CD14-positive monocyte (primary cell): Measurements from ENCODE around the gene TNFRSF11A. TPM values are rescaled to one million over a fixed set of nuclear protein-coding genes. Genes with fewer than 3 reads are reported as not detected.

Experiments used
- DNase-seq, 3 donors: peaks; one replicate each; pipeline ENCODE4 v3.0.0-alpha.2; 2011 to 2022
- H2AFZ ChIP-seq: 2 replicates; pipeline ENCODE4 v1.6.0; 2012; ENCODE audit warnings: mild to moderate bottlenecking, low read depth, low read length, inconsistent platforms; ENCODE audit not compliant: insufficient read depth, poor library complexity, severe bottlenecking
- H3K27ac ChIP-seq, 2 donors: 1 replicate in 1 of 2; 2 replicates in 1 of 2; pipeline ENCODE4 v1.5.1; 2012 to 2013; ENCODE audit warnings: low read length in 2 of 2, control low read depth in 1 of 2, inconsistent platforms in 1 of 2, low read depth in 1 of 2, mild to moderate bottlenecking in 1 of 2
- H3K27me3 ChIP-seq, 2 donors: one replicate each; pipeline versions ENCODE4 v1.6.0 to v1.6.1; 2011 to 2013; ENCODE audit warnings: low read length in 2 of 2; ENCODE audit not compliant: control insufficient read depth in 2 of 2, insufficient read depth in 2 of 2
- H3K36me3 ChIP-seq, 2 donors: replicated peaks in 1 of 2; 1 replicate in 1 of 2; 2 replicates in 1 of 2; pipeline versions ENCODE4 v1.5.1 to v1.6.1; 2012 to 2013; ENCODE audit warnings: low read length in 2 of 2, control low read depth in 1 of 2, inconsistent platforms in 1 of 2, mild to moderate bottlenecking in 1 of 2; ENCODE audit not compliant: insufficient read depth in 2 of 2, control insufficient read depth in 1 of 2
- H3K4me1 ChIP-seq, 2 donors: 1 replicate in 1 of 2; 2 replicates in 1 of 2; pipeline versions ENCODE4 v1.5.1 to v1.6.1; 2012 to 2013; ENCODE audit warnings: low read length in 2 of 2, control low read depth in 1 of 2, inconsistent platforms in 1 of 2, mild to moderate bottlenecking in 1 of 2, moderate library complexity in 1 of 2; ENCODE audit not compliant: insufficient read depth in 2 of 2, control insufficient read depth in 1 of 2
- H3K4me2 ChIP-seq: replicated peaks from 2 replicates; pipeline ENCODE3; 2012; ENCODE audit warnings: low read length, moderate library complexity, mild to moderate bottlenecking; ENCODE audit not compliant: poor library complexity, severe bottlenecking; ENCODE audit errors: extremely low read depth
- H3K4me3 ChIP-seq, 3 experiments: fragments of 200-600 bp in 1 of 3; sonication (generic) in 1 of 3; replicated peaks in 1 of 3; 1 replicate in 2 of 3; 2 replicates in 1 of 3; pipeline ENCODE4 v1.5.1; 2011 to 2013; ENCODE audit warnings: low read length in 3 of 3, mild to moderate bottlenecking in 3 of 3, control low read depth in 2 of 3, low read depth in 2 of 3, inconsistent platforms in 1 of 3, moderate library complexity in 1 of 3
- H3K79me2 ChIP-seq: 2 replicates; pipeline ENCODE4 v1.6.0; 2012; ENCODE audit warnings: mild to moderate bottlenecking, control low read depth, inconsistent platforms, low read length, moderate library complexity; ENCODE audit not compliant: insufficient read depth
- H3K9ac ChIP-seq: 2 replicates; pipeline ENCODE4 v1.6.0; 2017; ENCODE audit warnings: low read length, mild to moderate bottlenecking; ENCODE audit not compliant: insufficient read depth, poor library complexity, severe bottlenecking
- H3K9me3 ChIP-seq, 2 donors: replicated peaks in 1 of 2; 1 replicate in 1 of 2; 2 replicates in 1 of 2; pipeline versions ENCODE4 v1.5.1 to v1.6.1; 2012 to 2013; ENCODE audit warnings: low read length in 2 of 2, control low read depth in 1 of 2; ENCODE audit not compliant: control insufficient read depth in 1 of 2, insufficient read depth in 1 of 2
- H4K20me1 ChIP-seq: 2 replicates; pipeline ENCODE4 v1.6.0; 2012; ENCODE audit warnings: mild to moderate bottlenecking, low read length, control low read depth, moderate library complexity; ENCODE audit not compliant: insufficient read depth
- H3K27ac Mint-ChIP-seq, 7 donors: one replicate each; pipeline ENCODE4 v1.8.0; 2020; ENCODE audit warnings: mild to moderate bottlenecking in 7 of 7, mixed read lengths in 7 of 7, moderate library complexity in 6 of 7, inconsistent platforms in 2 of 7
- H3K27me3 Mint-ChIP-seq, 3 donors: one replicate each; pipeline ENCODE4 v1.8.0; 2021 to 2022; ENCODE audit warnings: low read depth in 3 of 3, mild to moderate bottlenecking in 3 of 3, mixed read lengths in 3 of 3, moderate library complexity in 3 of 3, inconsistent platforms in 1 of 3
- H3K36me3 Mint-ChIP-seq, 2 donors: one replicate each; pipeline ENCODE4 v1.8.0; 2020; ENCODE audit warnings: mixed read lengths in 2 of 2, inconsistent platforms in 1 of 2, mild to moderate bottlenecking in 1 of 2
- H3K4me1 Mint-ChIP-seq: one replicate; pipeline ENCODE4 v1.8.0; 2020; ENCODE audit warnings: mild to moderate bottlenecking, mixed read lengths
- H3K4me3 Mint-ChIP-seq, 2 donors: one replicate each; pipeline ENCODE4 v1.8.0; 2020; ENCODE audit warnings: mild to moderate bottlenecking in 2 of 2, mixed read lengths in 2 of 2, moderate library complexity in 1 of 2
- H3K9me3 Mint-ChIP-seq, 7 donors: one replicate each; pipeline ENCODE4 v1.8.0; 2020 to 2022; ENCODE audit warnings: mixed read lengths in 7 of 7, mild to moderate bottlenecking in 6 of 7, moderate library complexity in 6 of 7, inconsistent platforms in 2 of 7
- WGBS: methylation state at CpG from one replicate; pipeline ENCODE4 v1.1.5; 2013; ENCODE audit warnings: missing lambda C conversion rate; ENCODE audit not compliant: insufficient coverage; 5-methylcytosine and 5-hydroxymethylcytosine counted together
- intact Hi-C, 2 donors: fragments of 100-400 bp; cut with micrococcal nuclease; formaldehyde crosslinking; loops; one replicate each; pipeline versions ENCODE4 v1.15.0 to v1.15.1; 2023
- polyA plus RNA-seq, 3 donors: library from polyadenylated mRNA; depleted of rRNA in 1 of 3; unstranded in 2 of 3; stranded (reverse) in 1 of 3; fragments of 300-500 nt in 2 of 3; fragments of >200 nt in 1 of 3; fragmentation: Illumina TruSeq in 2 of 3; gene quantifications; 1 replicate in 2 of 3; 2 replicates in 1 of 3; pipeline ENCODE4 v1.2.3, GENCODE V29; 2012 to 2021
- small RNA-seq: library from RNA; depleted of rRNA; stranded (forward); fragments of <200 nt; gene quantifications from one replicate; pipeline ENCODE3, GENCODE V24; 2012; ENCODE audit warnings: low read depth; ENCODE audit not compliant: insufficient read length
- TF ChIP-seq, protein P1 (sequence below): fragments of 200-600 bp; IDR thresholded peaks from one replicate; pipeline ENCODE4 v1.8.0; 2022; ENCODE audit warnings: antibody characterized with exemption, mild to moderate bottlenecking

TNFRSF11A gene
- polyA plus RNA-seq, 3 donors = 0.05 to 0.67 (median 0.24) TPM

DNA sequence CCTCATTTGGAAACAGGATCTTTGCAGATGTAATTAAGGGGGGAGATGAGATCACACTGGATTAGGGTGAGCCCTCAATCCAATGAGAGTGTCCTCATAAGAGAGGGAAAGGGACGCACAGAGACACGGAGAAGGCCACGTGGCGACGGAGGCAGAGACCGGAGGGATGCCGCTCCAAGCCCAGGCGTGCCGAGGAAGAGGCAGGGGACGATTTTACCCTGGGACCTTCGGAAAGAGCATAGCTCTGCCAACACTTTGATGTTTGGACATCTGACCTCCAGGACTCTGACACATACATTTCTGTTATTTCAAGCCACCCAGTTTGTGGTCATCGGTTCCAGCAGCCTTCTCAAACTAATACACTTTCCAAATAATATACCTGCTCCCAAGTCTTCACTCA, 113.3 kb downstream of the TNFRSF11A start:
- Histone ChIP-seq H3K27me3 (no peaks in the 10 kb centered on the region), H3K4me2 (peak overlapping the region; percentile 49), H3K36me3 (no peaks in the 10 kb centered on the region), H3K4me1 (peaks cover 32 to 48% of the 10 kb centered on the region in 2 donors), H3K9ac (no peak overlapping the region), H2AFZ (peak overlapping the region; percentile 73), H3K27ac (peak overlapping the region in 1 of 2 donors; percentile 79), H3K79me2 (no peaks in the 10 kb centered on the region), H3K4me3 (peak overlapping the region in 1 of 3 experiments; percentile 42), H4K20me1 (no peaks in the 10 kb centered on the region), H3K9me3 (no peaks in the 10 kb centered on the region)
- Mint-ChIP-seq H3K4me1 (peaks cover 30% of the 10 kb centered on the region), H3K9me3 (peaks cover 0 to 3% (median 0%) of the 10 kb centered on the region in 7 donors), H3K27me3 (peaks cover 0 to 2% (median 0%) of the 10 kb centered on the region in 3 donors), H3K27ac (peak overlapping the region in 5 of 7 donors; percentile 81 to 95 (median 90)), H3K4me3 (no peak overlapping the region), H3K36me3 (no peaks in the 10 kb centered on the region)
- 95% methylated on average over 11 of the region's 12 CpGs for WGBS
- DNase-seq = no peak
- TF ChIP-seq, protein P1, sequence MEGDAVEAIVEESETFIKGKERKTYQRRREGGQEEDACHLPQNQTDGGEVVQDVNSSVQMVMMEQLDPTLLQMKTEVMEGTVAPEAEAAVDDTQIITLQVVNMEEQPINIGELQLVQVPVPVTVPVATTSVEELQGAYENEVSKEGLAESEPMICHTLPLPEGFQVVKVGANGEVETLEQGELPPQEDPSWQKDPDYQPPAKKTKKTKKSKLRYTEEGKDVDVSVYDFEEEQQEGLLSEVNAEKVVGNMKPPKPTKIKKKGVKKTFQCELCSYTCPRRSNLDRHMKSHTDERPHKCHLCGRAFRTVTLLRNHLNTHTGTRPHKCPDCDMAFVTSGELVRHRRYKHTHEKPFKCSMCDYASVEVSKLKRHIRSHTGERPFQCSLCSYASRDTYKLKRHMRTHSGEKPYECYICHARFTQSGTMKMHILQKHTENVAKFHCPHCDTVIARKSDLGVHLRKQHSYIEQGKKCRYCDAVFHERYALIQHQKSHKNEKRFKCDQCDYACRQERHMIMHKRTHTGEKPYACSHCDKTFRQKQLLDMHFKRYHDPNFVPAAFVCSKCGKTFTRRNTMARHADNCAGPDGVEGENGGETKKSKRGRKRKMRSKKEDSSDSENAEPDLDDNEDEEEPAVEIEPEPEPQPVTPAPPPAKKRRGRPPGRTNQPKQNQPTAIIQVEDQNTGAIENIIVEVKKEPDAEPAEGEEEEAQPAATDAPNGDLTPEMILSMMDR = no peak
- intact Hi-C loops = no loop called here

DNA sequence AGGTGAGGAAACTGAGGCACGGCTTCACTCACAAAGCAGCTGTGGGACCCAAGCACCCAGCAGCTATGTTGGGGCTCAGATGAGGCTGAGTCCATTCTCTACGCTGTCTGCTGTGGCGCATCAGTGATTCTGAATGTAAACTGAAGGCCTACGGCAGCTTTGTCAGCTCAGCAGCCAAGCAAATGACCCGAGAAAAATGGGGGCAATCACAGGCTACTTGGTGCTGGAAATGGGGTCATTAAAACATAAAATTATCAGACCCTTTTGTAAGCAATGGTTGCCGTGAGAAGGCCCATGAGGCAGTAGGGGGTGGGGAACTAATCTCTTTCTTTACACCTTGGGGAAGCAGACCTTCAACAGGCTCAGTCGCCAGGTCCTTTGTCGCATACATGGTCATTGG, 113.8 kb downstream of the TNFRSF11A start:
- H3K27me3 Mint-ChIP-seq = peaks cover 0 to 2% (median 0%) of the 10 kb centered on the region in 3 donors

More for the DNA sequence above, 113.8 kb downstream of the TNFRSF11A start:
- Mint-ChIP-seq H3K36me3 (no peaks in the 10 kb centered on the region), H3K27ac (no peak overlapping the region), H3K9me3 (peaks cover 0 to 3% (median 0%) of the 10 kb centered on the region in 7 donors), H3K4me1 (peaks cover 30% of the 10 kb centered on the region), H3K4me3 (no peak overlapping the region)
- Histone ChIP-seq H3K4me3 (no peak overlapping the region), H2AFZ (no peak overlapping the region), H3K27me3 (no peaks in the 10 kb centered on the region), H3K79me2 (no peaks in the 10 kb centered on the region), H3K4me2 (no peak overlapping the region), H3K9me3 (no peaks in the 10 kb centered on the region), H3K36me3 (no peaks in the 10 kb centered on the region), H3K4me1 (peaks cover 32 to 48% of the 10 kb centered on the region in 2 donors), H4K20me1 (no peaks in the 10 kb centered on the region), H3K9ac (no peak overlapping the region), H3K27ac (no peak overlapping the region)
- DNase-seq = no peak
- TF ChIP-seq, protein P1 = no peak
- intact Hi-C loops = no loop called here
- WGBS = 97% methylated on average over 4 of the region's 8 CpGs

Small RNA genes within 50 kb of the gene (small RNA-seq; reads per million reads assigned to genes)
- gene AC100843.2 (not detected), gene RF00019 (not detected)

Other genes starting within 250 kb of the TNFRSF11A start
- 10 to 100 TPM in 2 of 3 donors, 1 to 10 TPM in 1; 4.1 to 14.7 (median 14.6) TPM for gene PIGN, start 138.3 kb upstream of the TNFRSF11A start, polyA plus RNA-seq
- gene RELCH, start 138.1 kb upstream of the TNFRSF11A start, polyA plus RNA-seq = 10 to 100 TPM in 1 of 3 donors, 1 to 10 TPM in 2; 3.8 to 30.4 (median 4.9) TPM
- 10 to 100 TPM in 1 of 3 donors, under 1 TPM in 2; 0.59 to 24.9 (median 0.71) TPM for gene ZCCHC2, start 197.7 kb downstream of the TNFRSF11A start, polyA plus RNA-seq